ENCODE results near the gene HDLBP.

The HDLBP gene

GRCh38 chr2:241334813-241335212, 19.3 kb upstream of the HDLBP start:
- no peak for TF ChIP-seq CTCF (IDR thresholded peaks at IDR 0.05; ENCODE audit: low read length, missing control alignments)
- no peak for DNase-seq (ENCODE audit: low read depth)
- no peak overlapping the region for H3K4me3 ChIP-seq (replicated peaks; ENCODE audit: low read depth, low read length)

DNA sequence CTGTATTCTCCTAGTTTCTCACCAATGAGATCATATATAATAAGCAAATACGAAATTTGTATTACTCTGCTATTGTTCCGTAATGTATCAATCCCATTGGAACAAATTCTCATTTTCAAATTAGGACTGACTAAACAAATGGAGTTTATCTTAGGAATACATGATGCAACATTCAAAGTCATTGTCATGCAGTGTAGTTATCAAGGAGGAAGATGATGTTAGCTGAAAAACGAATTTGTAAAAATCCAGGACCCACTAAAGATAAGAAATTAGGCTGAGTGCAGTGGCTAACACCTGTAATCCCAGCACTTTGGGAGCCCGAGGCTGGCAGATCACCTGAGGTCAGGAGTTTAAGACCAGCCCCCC, 15.1 kb upstream of the HDLBP start:
- no peak for TF ChIP-seq CTCF (IDR thresholded peaks at IDR 0.05; ENCODE audit: low read length, missing control alignments)
- H3K4me3 ChIP-seq (replicated peaks; ENCODE audit: low read depth, low read length): no peak overlapping the region
- DNase-seq (ENCODE audit: low read depth): no peak

GRCh38 chr2:241329669-241330615, 14.5 kb upstream of the HDLBP start:
- TF ChIP-seq CTCF (IDR thresholded peaks at IDR 0.05; ENCODE audit: low read length, missing control alignments): no peak
- no peak overlapping the region for H3K4me3 ChIP-seq (replicated peaks; ENCODE audit: low read depth, low read length)
- DNase-seq (ENCODE audit: low read depth): no peak

DNA sequence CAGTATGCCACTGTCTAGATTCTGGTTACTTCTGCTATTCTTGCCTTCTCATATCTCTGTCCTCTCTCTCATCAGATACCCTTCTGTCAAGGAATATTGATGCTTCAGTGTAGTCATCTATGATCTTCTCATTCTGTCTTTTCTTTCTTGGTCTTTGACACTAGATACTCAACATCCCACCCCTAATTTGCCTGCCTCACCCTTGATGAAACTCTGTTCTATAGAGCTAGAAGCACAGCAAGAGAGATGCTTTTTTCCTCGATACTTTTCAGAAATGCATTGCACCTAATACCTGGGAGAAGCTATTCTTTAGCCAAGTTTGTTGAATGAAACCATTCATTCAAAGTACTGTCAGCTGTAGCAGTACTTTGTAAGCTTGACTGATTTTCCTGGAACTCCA, 9.8 kb upstream of the HDLBP start:
- H3K4me3 ChIP-seq (replicated peaks; ENCODE audit: low read depth, low read length): no peak overlapping the region
- no peak for DNase-seq (ENCODE audit: low read depth)
- TF ChIP-seq CTCF (IDR thresholded peaks at IDR 0.05; ENCODE audit: low read length, missing control alignments): no peak

DNA sequence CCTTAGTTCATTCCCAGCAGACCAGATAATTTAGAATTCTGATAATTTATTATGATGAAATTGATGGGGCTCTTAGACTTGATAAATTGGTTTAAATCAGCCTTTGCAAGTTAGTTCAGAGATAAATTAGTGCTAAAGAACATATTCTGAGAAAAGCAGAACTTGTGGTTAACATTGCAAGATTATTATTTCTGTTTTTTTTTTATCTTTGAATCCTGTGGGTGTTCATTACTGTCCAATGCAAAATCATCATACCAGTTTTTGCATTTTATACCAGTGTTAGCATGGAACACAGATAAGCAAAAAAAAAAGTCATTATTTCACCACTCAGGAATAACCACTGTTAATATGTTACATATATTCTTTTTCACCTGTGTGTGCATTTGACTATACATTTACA, 9.3 kb upstream of the HDLBP start:
- H3K4me3 ChIP-seq (replicated peaks; ENCODE audit: low read depth, low read length): no peak overlapping the region
- TF ChIP-seq CTCF (IDR thresholded peaks at IDR 0.05; ENCODE audit: low read length, missing control alignments): no peak
- DNase-seq (ENCODE audit: low read depth): no peak

DNA sequence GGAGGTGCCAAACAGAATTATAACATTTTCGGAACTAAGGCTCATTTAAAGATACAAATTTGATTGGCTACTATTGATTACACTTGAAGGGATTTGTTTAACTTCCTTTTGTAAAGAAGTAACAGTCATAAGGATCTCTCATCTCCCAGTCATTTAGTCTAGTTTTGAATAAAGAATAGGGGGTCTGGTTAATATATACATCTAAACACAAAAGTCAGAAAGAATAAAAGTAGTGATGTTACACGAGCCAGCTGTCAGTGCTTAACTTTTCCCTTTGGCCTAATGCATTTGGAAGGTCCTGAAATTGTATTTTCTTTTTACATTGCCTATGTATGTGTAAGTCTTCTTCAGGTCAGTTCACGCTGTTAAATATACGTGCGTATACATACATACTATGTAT, 8.3 kb upstream of the HDLBP start:
- H3K4me3 ChIP-seq (replicated peaks; ENCODE audit: low read depth, low read length): no peak overlapping the region
- TF ChIP-seq CTCF (IDR thresholded peaks at IDR 0.05; ENCODE audit: low read length, missing control alignments): no peak
- DNase-seq (ENCODE audit: low read depth): no peak

- no peak for DNase-seq (ENCODE audit: low read depth)
- H3K4me3 ChIP-seq (replicated peaks; ENCODE audit: low read depth, low read length): peak overlapping the region; percentile 10
- TF ChIP-seq CTCF (IDR thresholded peaks at IDR 0.05; ENCODE audit: low read length, missing control alignments): no peak
These were observed 6.4 kb upstream of the HDLBP start for GRCh38 chr2:241321886-241322285.

Measured in fibroblast of pulmonary artery (primary cell).